ENCODE results near the gene NODAL.

DNA sequence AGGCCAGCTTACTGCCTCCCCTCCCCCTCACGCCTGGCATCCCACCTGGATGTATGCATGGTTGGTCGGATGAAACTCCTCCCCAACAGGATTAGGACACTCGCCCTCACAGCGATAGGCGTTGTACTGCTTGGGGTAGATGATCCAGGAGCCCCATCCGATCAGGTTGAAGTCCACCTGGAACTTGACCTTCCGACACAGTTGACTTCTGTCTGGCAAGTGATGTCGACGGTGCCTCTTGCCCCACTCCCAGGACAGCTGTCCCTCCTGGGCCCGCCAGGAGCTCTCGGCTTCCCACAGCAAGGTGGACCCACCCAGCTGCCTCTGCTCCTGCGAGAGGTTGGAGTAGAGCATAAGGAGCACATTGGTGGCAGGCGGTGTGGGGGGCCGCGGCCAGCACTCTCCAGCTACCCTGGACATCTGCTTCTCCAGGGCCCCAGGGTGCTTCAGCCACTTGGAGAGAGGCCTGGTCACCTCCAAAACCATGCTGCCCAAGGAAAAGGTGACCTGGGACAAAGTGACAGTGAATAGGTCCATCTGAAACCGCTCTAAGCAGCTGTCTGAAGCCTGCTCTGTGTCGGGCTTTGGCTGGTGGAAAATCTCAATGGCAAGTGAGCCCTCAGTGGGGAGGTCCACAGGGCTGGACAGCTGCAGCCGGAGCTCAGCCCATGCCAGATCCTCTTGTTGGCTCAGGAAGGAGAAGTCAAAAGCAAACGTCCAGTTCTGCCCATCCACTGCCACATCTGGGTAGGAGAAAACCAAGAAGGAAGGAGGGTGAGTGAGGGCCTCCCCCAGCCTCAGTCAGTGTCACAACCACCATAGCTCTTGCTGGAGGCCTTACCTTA is 6.0 kb downstream of the NODAL start:
- TF ChIP-seq, protein P1, sequence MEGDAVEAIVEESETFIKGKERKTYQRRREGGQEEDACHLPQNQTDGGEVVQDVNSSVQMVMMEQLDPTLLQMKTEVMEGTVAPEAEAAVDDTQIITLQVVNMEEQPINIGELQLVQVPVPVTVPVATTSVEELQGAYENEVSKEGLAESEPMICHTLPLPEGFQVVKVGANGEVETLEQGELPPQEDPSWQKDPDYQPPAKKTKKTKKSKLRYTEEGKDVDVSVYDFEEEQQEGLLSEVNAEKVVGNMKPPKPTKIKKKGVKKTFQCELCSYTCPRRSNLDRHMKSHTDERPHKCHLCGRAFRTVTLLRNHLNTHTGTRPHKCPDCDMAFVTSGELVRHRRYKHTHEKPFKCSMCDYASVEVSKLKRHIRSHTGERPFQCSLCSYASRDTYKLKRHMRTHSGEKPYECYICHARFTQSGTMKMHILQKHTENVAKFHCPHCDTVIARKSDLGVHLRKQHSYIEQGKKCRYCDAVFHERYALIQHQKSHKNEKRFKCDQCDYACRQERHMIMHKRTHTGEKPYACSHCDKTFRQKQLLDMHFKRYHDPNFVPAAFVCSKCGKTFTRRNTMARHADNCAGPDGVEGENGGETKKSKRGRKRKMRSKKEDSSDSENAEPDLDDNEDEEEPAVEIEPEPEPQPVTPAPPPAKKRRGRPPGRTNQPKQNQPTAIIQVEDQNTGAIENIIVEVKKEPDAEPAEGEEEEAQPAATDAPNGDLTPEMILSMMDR (IDR thresholded peaks at IDR 0.05; ENCODE audit: low read length), result no peak
- no peak for TF ChIP-seq EZH2 (optimal IDR thresholded peaks at IDR 0.05; ENCODE audit: low read depth, low read length)

Measured in MM.1S (cell line).